DND-41 (cell line): ENCODE data around the gene RPS3.

Experiments used
- EZH2 ChIP-seq: IDR thresholded peaks from 3 replicates; pipeline ENCODE4 v1.6.1; 2012; ENCODE audit warnings: borderline replicate concordance, low read depth, mild to moderate bottlenecking, moderate library complexity, low read length, inconsistent platforms; ENCODE audit not compliant: severe bottlenecking
- TF ChIP-seq, protein P1 (sequence below): IDR thresholded peaks from 2 replicates; pipeline ENCODE4 v1.5.1; 2012; ENCODE audit warnings: borderline replicate concordance, low read length, moderate library complexity, mild to moderate bottlenecking; ENCODE audit not compliant: poor library complexity, severe bottlenecking; ENCODE audit errors: extremely low read depth

DNA sequence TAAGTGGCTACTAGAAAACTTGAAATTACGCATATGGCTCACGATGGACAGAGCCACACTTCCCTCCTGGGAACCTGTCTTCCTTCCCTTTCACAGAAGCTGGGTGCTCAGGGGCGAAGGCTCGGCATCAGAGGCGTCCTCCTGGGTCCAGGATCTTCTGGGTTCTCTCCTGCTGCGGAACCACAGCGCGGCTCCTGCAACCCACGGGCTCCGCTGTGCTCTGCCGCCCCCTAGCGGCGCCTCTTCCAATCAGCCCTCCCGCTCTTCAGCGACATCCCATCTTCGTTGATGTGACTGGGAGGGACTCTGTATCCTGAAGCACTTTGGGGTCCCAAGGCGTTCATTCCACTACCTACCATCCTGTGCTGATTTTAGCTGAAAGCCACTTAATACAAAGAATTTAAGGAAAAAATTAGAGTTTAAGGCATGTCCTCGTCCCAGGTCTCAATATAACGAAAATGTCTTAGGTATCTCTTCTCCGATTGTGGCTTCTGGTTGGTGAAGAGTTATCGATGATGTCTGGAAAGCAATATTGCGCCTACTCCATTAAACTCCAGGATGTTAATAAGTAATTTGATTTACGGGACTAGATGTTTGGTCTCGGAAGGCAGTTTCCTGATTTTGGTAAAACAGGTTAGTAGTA, 14.8 kb upstream of the RPS3 start:
- TF ChIP-seq, protein P1, sequence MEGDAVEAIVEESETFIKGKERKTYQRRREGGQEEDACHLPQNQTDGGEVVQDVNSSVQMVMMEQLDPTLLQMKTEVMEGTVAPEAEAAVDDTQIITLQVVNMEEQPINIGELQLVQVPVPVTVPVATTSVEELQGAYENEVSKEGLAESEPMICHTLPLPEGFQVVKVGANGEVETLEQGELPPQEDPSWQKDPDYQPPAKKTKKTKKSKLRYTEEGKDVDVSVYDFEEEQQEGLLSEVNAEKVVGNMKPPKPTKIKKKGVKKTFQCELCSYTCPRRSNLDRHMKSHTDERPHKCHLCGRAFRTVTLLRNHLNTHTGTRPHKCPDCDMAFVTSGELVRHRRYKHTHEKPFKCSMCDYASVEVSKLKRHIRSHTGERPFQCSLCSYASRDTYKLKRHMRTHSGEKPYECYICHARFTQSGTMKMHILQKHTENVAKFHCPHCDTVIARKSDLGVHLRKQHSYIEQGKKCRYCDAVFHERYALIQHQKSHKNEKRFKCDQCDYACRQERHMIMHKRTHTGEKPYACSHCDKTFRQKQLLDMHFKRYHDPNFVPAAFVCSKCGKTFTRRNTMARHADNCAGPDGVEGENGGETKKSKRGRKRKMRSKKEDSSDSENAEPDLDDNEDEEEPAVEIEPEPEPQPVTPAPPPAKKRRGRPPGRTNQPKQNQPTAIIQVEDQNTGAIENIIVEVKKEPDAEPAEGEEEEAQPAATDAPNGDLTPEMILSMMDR, result peak; percentile 98
- TF ChIP-seq EZH2, result no peak
